ENCODE data around the gene HBM. TPM values are rescaled to one million over a fixed set of nuclear protein-coding genes. Genes with fewer than 3 reads are reported as not detected.

The HBM gene
- total RNA-seq, 1 experiment from 2014 or later, result not detected

DNA sequence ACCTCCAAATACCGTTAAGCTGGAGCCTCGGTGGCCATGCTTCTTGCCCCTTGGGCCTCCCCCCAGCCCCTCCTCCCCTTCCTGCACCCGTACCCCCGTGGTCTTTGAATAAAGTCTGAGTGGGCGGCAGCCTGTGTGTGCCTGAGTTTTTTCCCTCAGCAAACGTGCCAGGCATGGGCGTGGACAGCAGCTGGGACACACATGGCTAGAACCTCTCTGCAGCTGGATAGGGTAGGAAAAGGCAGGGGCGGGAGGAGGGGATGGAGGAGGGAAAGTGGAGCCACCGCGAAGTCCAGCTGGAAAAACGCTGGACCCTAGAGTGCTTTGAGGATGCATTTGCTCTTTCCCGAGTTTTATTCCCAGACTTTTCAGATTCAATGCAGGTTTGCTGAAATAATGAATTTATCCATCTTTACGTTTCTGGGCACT is 11.6 kb downstream of the HBM start:
- no peak overlapping the region for H3K4me2 ChIP-seq
- H2AFZ ChIP-seq, result no peak overlapping the region
- ChIA-PET CTCF (no interaction called here), POLR2A (ENCODE audit: unreplicated experiment) (no interaction called here)
- BruUV-seq (replicated peaks), result no TSS peak
- peaks cover 18% of the 10 kb centered on the region for H3K27me3 ChIP-seq (ENCODE audit: insufficient read depth, low read depth)
- no peaks in the 10 kb centered on the region for H3K79me2 ChIP-seq (ENCODE audit: low read depth)
- H3F3A ChIP-seq (ENCODE audit: insufficient read depth, low read depth), result peaks cover 16% of the 10 kb centered on the region; the same call in 1 of the 2 replicates
- no peak for DNase-seq
- H4K20me1 ChIP-seq (ENCODE audit: insufficient read depth), result peaks cover 9% of the 10 kb centered on the region; the same call in 1 of the 2 replicates
- no peak overlapping the region for H3K4me3 ChIP-seq
- intact Hi-C loops (cut with micrococcal nuclease; ENCODE audit: unreplicated experiment), result no loop called here
- H3K36me3 ChIP-seq (ENCODE audit: low read depth), result no peaks in the 10 kb centered on the region
- no peaks in the 10 kb centered on the region for H3K9me3 ChIP-seq (ENCODE audit: insufficient read depth, low read depth)
- no peaks in the 10 kb centered on the region for H3K4me1 ChIP-seq (replicated peaks; ENCODE audit: insufficient read depth)
- no peak for TF ChIP-seq EZH2 (IDR thresholded peaks at IDR 0.05; ENCODE audit: low read depth)
- TF ChIP-seq, protein P1, sequence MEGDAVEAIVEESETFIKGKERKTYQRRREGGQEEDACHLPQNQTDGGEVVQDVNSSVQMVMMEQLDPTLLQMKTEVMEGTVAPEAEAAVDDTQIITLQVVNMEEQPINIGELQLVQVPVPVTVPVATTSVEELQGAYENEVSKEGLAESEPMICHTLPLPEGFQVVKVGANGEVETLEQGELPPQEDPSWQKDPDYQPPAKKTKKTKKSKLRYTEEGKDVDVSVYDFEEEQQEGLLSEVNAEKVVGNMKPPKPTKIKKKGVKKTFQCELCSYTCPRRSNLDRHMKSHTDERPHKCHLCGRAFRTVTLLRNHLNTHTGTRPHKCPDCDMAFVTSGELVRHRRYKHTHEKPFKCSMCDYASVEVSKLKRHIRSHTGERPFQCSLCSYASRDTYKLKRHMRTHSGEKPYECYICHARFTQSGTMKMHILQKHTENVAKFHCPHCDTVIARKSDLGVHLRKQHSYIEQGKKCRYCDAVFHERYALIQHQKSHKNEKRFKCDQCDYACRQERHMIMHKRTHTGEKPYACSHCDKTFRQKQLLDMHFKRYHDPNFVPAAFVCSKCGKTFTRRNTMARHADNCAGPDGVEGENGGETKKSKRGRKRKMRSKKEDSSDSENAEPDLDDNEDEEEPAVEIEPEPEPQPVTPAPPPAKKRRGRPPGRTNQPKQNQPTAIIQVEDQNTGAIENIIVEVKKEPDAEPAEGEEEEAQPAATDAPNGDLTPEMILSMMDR (conservative IDR thresholded peaks at IDR 0.05), result no peak
- H3K27ac ChIP-seq, result no peak overlapping the region
- no peaks in the 10 kb centered on the region for H3K9me2 ChIP-seq (ENCODE audit: insufficient read depth)

GRCh38 chr16:177981-178667 is 12.3 kb downstream of the HBM start:
- H3F3A ChIP-seq (ENCODE audit: insufficient read depth, low read depth), result peaks cover 16% of the 10 kb centered on the region; the same call in 1 of the 2 replicates
- TF ChIP-seq, protein P1 (conservative IDR thresholded peaks at IDR 0.05), result no peak
- TF ChIP-seq EZH2 (IDR thresholded peaks at IDR 0.05; ENCODE audit: low read depth), result no peak
- H3K27me3 ChIP-seq (ENCODE audit: insufficient read depth, low read depth), result peaks cover 18% of the 10 kb centered on the region
- no peaks in the 10 kb centered on the region for H3K9me2 ChIP-seq (ENCODE audit: insufficient read depth)
- peaks cover 9% of the 10 kb centered on the region; the same call in 1 of the 2 replicates for H4K20me1 ChIP-seq (ENCODE audit: insufficient read depth)
- intact Hi-C loops (cut with micrococcal nuclease; ENCODE audit: unreplicated experiment), result no loop called here
- H3K4me1 ChIP-seq (replicated peaks; ENCODE audit: insufficient read depth), result no peaks in the 10 kb centered on the region
- no peaks in the 10 kb centered on the region for H3K36me3 ChIP-seq (ENCODE audit: low read depth)
- no peaks in the 10 kb centered on the region for H3K9me3 ChIP-seq (ENCODE audit: insufficient read depth, low read depth)
- no peak overlapping the region for H2AFZ ChIP-seq
- ChIA-PET POLR2A (ENCODE audit: unreplicated experiment) (no interaction called here), CTCF (no interaction called here)
- H3K79me2 ChIP-seq (ENCODE audit: low read depth), result no peaks in the 10 kb centered on the region
- H3K4me3 ChIP-seq, result no peak overlapping the region
- H3K27ac ChIP-seq, result no peak overlapping the region
- BruUV-seq (replicated peaks), result no TSS peak
- no peak for DNase-seq
- no peak overlapping the region for H3K4me2 ChIP-seq

- DNase-seq, result no peak
- H3K4me2 ChIP-seq, result no peak overlapping the region
- intact Hi-C loops (cut with micrococcal nuclease; ENCODE audit: unreplicated experiment), result no loop called here
- H3K79me2 ChIP-seq (ENCODE audit: low read depth), result no peaks in the 10 kb centered on the region
- H3K27ac ChIP-seq, result no peak overlapping the region
- TF ChIP-seq EZH2 (IDR thresholded peaks at IDR 0.05; ENCODE audit: low read depth), result no peak
- TF ChIP-seq, protein P1 (conservative IDR thresholded peaks at IDR 0.05), result no peak
- H3K4me3 ChIP-seq, result no peak overlapping the region
- peaks cover 9% of the 10 kb centered on the region; the same call in 1 of the 2 replicates for H4K20me1 ChIP-seq (ENCODE audit: insufficient read depth)
- no peak overlapping the region for H2AFZ ChIP-seq
- H3K36me3 ChIP-seq (ENCODE audit: low read depth), result no peaks in the 10 kb centered on the region
- CTCF ChIA-PET, result no interaction called here
- H3F3A ChIP-seq (ENCODE audit: insufficient read depth, low read depth), result peaks cover 16% of the 10 kb centered on the region; the same call in 1 of the 2 replicates
- H3K27me3 ChIP-seq (ENCODE audit: insufficient read depth, low read depth), result peaks cover 18% of the 10 kb centered on the region
- H3K9me2 ChIP-seq (ENCODE audit: insufficient read depth), result no peaks in the 10 kb centered on the region
- H3K9me3 ChIP-seq (ENCODE audit: insufficient read depth, low read depth), result no peaks in the 10 kb centered on the region
- no TSS peak for BruUV-seq (replicated peaks)
- no peaks in the 10 kb centered on the region for H3K4me1 ChIP-seq (replicated peaks; ENCODE audit: insufficient read depth)
- POLR2A ChIA-PET (ENCODE audit: unreplicated experiment), result no interaction called here
These were observed 12.9 kb downstream of the HBM start for GRCh38 chr16:178668-179015.

Measured in PC-9 (cell line).